ENCODE results near the gene SLC9A6.

GRCh38 chrX:135973025-135973547 is 12.1 kb upstream of the SLC9A6 start:
- TF ChIP-seq POLR2A (IDR thresholded peaks at IDR 0.05; ENCODE audit: low read depth, low read length) (no peak), MAX (IDR thresholded peaks at IDR 0.05; ENCODE audit: insufficient read depth, insufficient read length) (no peak), EZH2 (IDR thresholded peaks at IDR 0.05; ENCODE audit: borderline replicate concordance, low read depth, low read length, severe bottlenecking) (no peak), MYC (IDR thresholded peaks at IDR 0.05; ENCODE audit: low read depth, low read length) (no peak), POLR2AphosphoS5 (IDR thresholded peaks at IDR 0.05; ENCODE audit: insufficient read depth, low read depth, low read length) (no peak), JUN (IDR thresholded peaks at IDR 0.05; ENCODE audit: borderline replicate concordance, insufficient read depth, insufficient read length, low read depth) (no peak)
- TF ChIP-seq, protein P1, sequence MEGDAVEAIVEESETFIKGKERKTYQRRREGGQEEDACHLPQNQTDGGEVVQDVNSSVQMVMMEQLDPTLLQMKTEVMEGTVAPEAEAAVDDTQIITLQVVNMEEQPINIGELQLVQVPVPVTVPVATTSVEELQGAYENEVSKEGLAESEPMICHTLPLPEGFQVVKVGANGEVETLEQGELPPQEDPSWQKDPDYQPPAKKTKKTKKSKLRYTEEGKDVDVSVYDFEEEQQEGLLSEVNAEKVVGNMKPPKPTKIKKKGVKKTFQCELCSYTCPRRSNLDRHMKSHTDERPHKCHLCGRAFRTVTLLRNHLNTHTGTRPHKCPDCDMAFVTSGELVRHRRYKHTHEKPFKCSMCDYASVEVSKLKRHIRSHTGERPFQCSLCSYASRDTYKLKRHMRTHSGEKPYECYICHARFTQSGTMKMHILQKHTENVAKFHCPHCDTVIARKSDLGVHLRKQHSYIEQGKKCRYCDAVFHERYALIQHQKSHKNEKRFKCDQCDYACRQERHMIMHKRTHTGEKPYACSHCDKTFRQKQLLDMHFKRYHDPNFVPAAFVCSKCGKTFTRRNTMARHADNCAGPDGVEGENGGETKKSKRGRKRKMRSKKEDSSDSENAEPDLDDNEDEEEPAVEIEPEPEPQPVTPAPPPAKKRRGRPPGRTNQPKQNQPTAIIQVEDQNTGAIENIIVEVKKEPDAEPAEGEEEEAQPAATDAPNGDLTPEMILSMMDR (IDR thresholded peaks at IDR 0.05; ENCODE audit: extremely low read depth in 1 of 2, insufficient read depth in 1 of 2, low read depth in 1 of 2, low read length in 2 of 2) = no peak

Data from endothelial cell of umbilical vein (primary cell).